Astrocyte of the spinal cord (primary cell): ENCODE data around the gene ZMYND19.
"Not testable (repeated sequence)": the region's sequence is repeated elsewhere in the genome, so short reads cannot be mapped to it uniquely, and the experiment has no call there.

Source experiments
- DNase-seq: peaks from one replicate; pipeline ENCODE4 v3.0.0; 2011; ENCODE audit warnings: low read depth, low spot score
- H3K4me3 ChIP-seq: 2 replicates; pipeline ENCODE4 v1.5.1; 2011; ENCODE audit warnings: low read depth, mild to moderate bottlenecking, low read length, moderate library complexity
- CTCF ChIP-seq: IDR thresholded peaks from 2 replicates; pipeline ENCODE4 v1.5.1; 2012; ENCODE audit warnings: low read depth, mild to moderate bottlenecking, low read length, inconsistent platforms
- in situ Hi-C: cut with HindIII; loops from 2 replicates; pipeline ENCODE4 v1.10.0; 2017; ENCODE audit warnings: low sequenced_read_pairs

ZMYND19 gene

GRCh38 chr9:137598943-137599342, 8.6 kb upstream of the ZMYND19 start:
- in situ Hi-C loops, result no loop called here
- H3K4me3 ChIP-seq, result no peak overlapping the region
- DNase-seq, result no peak
- TF ChIP-seq CTCF, result no peak

GRCh38 chr9:137596577-137596976, 6.3 kb upstream of the ZMYND19 start:
- H3K4me3 ChIP-seq, in situ Hi-C loops, DNase-seq: not testable (repeated sequence)

DNA sequence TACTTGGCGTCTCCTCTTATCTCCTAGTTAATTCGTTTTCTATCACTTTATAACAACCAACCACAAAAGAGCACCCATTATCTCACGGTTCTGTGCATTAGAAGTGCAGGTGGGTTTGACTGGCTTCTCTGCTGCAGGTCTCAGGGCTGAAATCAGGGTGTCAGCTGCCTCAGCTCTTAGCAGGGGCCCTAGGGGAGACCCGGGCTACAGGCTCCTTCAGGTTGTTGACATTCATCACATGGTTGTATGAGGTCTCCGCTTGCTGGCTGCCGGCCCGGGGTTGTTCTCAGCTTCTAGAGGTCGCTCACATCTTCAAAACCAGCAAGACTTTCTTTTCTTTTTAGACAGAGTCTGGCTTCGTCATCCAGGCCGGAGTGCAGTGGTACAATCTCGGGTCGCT, 2.9 kb upstream of the ZMYND19 start:
- DNase-seq, result no peak
- TF ChIP-seq CTCF, result no peak
- H3K4me3 ChIP-seq, result no peak overlapping the region
- in situ Hi-C loops, result no loop called here

GRCh38 chr9:137592767-137593166, 2.5 kb upstream of the ZMYND19 start:
- H3K4me3 ChIP-seq, result no peak overlapping the region
- TF ChIP-seq CTCF, result no peak
- in situ Hi-C loops, result no loop called here
- no peak for DNase-seq

- TF ChIP-seq CTCF, result no peak
- in situ Hi-C loops, result no loop called here
- peak overlapping the region; percentile 55 for H3K4me3 ChIP-seq
- DNase-seq, result no peak
Measured at GRCh38 chr9:137590123-137590468, 216 bp downstream of the ZMYND19 start.

DNA sequence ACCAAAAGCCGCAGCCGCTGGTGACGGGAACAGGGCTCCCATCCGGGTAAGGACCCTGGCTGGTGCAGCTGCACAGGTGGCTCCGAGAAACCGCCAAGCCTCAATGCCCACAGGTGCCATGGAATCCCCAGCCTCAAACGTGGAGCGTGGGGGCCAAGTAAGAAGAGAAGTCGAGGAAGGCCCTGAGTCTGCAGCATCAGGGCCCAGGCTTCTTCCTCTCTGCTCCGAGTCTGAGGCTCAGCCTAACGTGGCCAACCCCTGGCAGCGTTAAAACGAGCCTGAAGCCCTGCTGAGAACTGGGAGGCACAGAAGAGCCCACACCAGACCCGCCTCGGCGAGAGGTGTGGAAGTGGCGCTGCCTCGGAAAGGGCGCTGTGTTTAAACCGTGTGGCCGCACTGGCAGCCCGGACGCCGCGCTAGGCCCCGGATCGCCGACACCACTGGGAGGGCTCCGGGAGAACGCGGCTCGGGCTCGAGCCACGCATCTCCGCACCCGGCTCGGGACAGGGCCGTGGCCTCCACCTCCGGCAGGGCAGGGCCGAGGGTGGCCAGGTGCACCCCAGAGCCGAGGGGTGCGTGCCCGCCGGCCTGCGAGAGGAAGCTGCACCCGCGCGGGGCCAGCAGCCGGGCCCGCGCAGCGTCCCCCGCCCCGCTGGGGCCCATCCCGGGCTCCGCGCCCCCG, 730 bp downstream of the ZMYND19 start:
- in situ Hi-C loops, result no loop called here
- peak overlapping the region; percentile 55 for H3K4me3 ChIP-seq
- DNase-seq, result no peak

DNA sequence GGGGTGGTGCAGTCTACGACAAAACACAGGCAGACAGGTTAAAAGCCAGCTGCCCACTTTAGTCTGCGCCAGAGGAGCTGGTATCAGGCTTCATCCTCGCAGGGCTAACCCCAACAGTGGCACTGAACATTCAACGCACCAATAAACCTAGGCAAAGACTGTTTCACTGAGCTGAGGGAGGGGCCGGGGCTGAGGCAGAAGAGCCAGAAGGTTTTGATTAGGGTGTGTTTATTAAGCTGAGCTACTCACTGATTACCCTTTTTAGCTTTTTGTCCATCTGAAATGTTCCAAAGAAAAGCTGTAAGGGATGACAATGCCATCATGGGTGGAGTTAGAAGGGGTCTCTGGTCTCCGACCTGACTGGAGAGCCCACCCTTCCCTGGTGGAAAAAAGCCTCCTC, 1.4 kb downstream of the ZMYND19 start:
- DNase-seq, result no peak
- in situ Hi-C loops, result no loop called here
- TF ChIP-seq CTCF, result no peak
- peak overlapping the region; percentile 55 for H3K4me3 ChIP-seq

More for the DNA sequence above, 730 bp downstream of the ZMYND19 start:
- no peak for TF ChIP-seq CTCF
